ENCODE measurements around the gene JMJD7. TPM values are rescaled to one million over a fixed set of nuclear protein-coding genes. Genes with fewer than 3 reads are reported as not detected.
A peak's percentile ranks its signal among the peaks of the same experiment; 100 is the strongest.

Gene JMJD7
- 9.2 TPM for polyA plus RNA-seq (2012; ENCODE audit: insufficient read depth, insufficient read length, low read depth)

DNA sequence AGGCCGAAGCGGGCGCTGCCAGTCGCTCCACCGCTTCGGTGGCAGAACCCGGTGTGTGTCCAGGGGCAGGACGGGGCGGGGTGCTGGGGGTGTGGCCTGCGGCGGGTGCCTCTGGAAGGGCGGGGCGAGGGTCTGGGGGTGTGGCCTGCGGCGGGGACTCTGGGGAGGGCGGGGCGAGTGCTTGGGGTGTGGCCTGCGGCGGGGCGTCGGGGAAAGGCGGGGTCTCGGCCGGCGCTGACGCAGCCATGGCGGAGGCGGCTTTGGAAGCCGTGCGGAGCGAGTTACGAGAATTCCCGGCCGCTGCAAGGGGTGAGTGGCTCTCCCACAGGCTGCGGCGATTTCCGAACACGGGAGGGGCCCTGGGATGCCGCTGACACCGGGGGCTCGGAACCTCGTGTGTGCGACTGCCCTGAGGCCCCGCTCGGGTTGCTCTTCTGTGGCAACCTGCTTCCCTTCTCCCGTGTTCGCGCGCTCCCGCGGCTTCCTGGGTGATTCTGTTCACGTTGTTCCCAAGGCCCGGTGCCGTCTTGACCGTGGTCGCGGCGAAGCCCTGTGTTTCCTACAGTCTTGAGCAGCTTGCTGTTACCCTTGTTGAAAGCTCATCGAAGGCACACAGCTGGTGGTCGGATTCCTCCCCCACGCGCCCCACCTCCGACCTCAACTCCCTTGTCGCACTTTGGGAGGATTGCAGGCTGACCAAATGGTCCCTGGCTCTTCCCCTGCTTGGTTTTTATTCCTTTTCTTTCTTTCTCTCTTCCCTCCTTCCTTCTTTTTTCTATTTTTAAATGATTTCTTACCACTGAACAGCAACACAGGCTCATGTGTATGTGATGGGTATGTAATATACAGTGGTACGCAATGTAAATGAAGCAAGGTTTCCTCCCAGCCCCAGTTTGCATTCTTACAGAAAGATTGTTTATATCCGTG, at the start of gene JMJD7:
Gene JMJD7, plus strand, starts transcription at position 213 of the 927 bp plus-strand sequence. Its CDS starts 33 bp downstream, at position 246.
- Histone ChIP-seq H3K4me1 (no peaks in the 10 kb centered on the region), H3K4me3 (ENCODE audit: low read depth, low read length) (peak within 1 kb of the TSS; percentile 87), H3K36me3 (peaks cover 4% of the 10 kb centered on the region; the same call in 1 of the 2 replicates), H3K27me3 (no peaks in the 10 kb centered on the region), H3K9me3 (no peaks in the 10 kb centered on the region)
- DNase-seq, result peak; percentile 98
- TF ChIP-seq, protein P1, sequence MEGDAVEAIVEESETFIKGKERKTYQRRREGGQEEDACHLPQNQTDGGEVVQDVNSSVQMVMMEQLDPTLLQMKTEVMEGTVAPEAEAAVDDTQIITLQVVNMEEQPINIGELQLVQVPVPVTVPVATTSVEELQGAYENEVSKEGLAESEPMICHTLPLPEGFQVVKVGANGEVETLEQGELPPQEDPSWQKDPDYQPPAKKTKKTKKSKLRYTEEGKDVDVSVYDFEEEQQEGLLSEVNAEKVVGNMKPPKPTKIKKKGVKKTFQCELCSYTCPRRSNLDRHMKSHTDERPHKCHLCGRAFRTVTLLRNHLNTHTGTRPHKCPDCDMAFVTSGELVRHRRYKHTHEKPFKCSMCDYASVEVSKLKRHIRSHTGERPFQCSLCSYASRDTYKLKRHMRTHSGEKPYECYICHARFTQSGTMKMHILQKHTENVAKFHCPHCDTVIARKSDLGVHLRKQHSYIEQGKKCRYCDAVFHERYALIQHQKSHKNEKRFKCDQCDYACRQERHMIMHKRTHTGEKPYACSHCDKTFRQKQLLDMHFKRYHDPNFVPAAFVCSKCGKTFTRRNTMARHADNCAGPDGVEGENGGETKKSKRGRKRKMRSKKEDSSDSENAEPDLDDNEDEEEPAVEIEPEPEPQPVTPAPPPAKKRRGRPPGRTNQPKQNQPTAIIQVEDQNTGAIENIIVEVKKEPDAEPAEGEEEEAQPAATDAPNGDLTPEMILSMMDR (IDR thresholded peaks at IDR 0.05; ENCODE audit: low read depth, low read length), result no peak

DNA sequence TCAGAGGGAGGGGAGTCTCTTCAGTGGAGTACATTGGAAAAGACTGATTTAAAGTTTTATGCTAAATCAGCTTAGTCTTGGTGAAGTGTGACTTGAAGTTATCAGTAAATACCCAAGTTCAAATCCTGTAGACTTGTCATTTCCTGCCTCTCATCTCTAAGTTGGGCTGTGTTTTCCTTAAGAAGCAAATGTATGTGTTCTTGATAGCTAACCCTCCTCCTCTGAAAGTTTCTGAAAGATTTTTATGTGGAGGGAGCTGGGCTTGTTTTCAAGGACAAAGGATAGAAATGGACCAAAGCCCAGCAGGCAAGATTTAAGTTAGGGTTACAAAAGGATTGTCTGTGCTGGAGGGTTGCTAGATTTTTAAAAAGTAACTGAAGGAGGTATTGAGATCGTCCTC, 49.4 kb upstream of the JMJD7 start:
- peaks cover 12% of the 10 kb centered on the region for H3K4me1 ChIP-seq
- DNase-seq, result no peak
- H3K9me3 ChIP-seq, result no peaks in the 10 kb centered on the region
- TF ChIP-seq, protein P1 (IDR thresholded peaks at IDR 0.05; ENCODE audit: low read depth, low read length), result no peak
- no peaks in the 10 kb centered on the region for H3K27me3 ChIP-seq
- H3K4me3 ChIP-seq (ENCODE audit: low read depth, low read length), result no peak overlapping the region
- H3K36me3 ChIP-seq, result no peaks in the 10 kb centered on the region

DNA sequence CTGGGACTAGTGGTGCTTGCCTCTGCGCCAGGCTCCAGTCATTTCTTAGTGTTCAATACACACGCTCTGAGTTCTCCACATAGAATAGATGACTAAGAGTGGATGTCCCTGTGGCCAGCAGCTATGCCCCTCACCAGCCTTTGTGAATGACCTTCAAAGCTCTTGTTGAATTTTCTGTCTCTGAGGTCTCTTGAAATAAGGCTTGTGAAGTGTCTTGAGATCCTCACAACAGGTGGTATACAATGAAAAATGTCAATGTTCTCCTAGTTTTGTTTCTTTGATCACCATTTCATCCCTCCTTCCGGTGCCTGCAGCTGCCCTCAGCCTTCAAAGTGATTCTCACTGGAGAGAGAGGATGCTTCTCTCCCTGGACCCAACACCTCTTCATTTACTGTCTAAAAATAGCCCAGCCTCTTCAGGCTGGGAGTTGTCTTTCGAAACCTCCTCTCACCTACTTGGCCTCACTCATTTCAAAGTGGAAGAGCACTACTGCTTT, 48.2 kb upstream of the JMJD7 start:
- Histone ChIP-seq H3K9me3 (no peaks in the 10 kb centered on the region), H3K27me3 (no peaks in the 10 kb centered on the region), H3K4me1 (peaks cover 12% of the 10 kb centered on the region), H3K36me3 (no peaks in the 10 kb centered on the region), H3K4me3 (ENCODE audit: low read depth, low read length) (no peak overlapping the region)
- TF ChIP-seq, protein P1 (IDR thresholded peaks at IDR 0.05; ENCODE audit: low read depth, low read length), result no peak
- DNase-seq, result no peak

DNA sequence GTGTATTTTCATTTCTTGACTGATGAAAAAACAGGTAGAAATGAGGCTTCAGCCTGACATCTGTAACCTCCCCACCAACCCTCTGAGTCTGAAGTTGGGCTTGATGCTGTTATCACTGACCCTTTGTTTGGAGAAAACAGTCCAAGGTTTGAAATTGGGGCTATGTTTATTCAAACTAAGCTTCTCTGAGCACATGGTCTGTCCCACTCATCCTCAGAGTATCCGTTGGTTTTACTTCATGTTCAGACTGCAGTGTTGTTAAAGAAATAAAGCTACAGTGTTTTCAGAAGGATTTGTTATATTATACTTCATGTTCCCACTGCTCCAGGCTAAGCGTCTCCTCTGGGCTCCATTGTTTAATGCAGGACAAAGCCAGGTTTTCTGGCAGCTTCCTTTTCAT, 47.6 kb upstream of the JMJD7 start:
- DNase-seq, result no peak
- no peaks in the 10 kb centered on the region for H3K36me3 ChIP-seq
- no peaks in the 10 kb centered on the region for H3K9me3 ChIP-seq
- H3K4me1 ChIP-seq, result peaks cover 10% of the 10 kb centered on the region
- no peak overlapping the region for H3K4me3 ChIP-seq (ENCODE audit: low read depth, low read length)
- TF ChIP-seq, protein P1 (IDR thresholded peaks at IDR 0.05; ENCODE audit: low read depth, low read length), result no peak
- no peaks in the 10 kb centered on the region for H3K27me3 ChIP-seq

DNA sequence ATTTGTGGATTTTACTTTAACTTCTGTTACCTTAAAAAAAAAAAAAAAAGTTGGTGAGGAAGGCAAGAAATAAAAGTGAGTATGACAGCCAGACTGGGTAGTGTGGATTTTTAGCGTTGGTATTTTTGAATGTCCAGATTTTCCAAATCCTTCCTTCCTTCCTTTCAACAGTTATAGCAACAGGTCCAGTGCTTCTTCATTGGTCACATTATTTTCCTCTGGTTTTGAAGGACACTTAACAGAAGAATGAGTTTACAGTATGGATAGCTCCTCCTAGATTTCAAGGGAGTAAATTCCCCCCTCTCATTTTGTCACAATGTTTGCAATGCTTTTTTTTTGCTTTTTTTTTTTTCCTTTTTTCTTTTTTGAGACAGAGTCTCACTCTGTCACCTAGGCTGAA, 47.2 kb upstream of the JMJD7 start:
- TF ChIP-seq, protein P1 (IDR thresholded peaks at IDR 0.05; ENCODE audit: low read depth, low read length), result no peak
- Histone ChIP-seq H3K9me3 (no peaks in the 10 kb centered on the region), H3K36me3 (no peaks in the 10 kb centered on the region), H3K4me3 (ENCODE audit: low read depth, low read length) (no peak overlapping the region), H3K27me3 (no peaks in the 10 kb centered on the region), H3K4me1 (peaks cover 6% of the 10 kb centered on the region)
- DNase-seq, result no peak
